ENCODE results near the gene SHOC1.
"Not testable (repeated sequence)": the region's sequence is repeated elsewhere in the genome, so short reads cannot be mapped to it uniquely, and the experiment has no call there.

Gene SHOC1

DNA sequence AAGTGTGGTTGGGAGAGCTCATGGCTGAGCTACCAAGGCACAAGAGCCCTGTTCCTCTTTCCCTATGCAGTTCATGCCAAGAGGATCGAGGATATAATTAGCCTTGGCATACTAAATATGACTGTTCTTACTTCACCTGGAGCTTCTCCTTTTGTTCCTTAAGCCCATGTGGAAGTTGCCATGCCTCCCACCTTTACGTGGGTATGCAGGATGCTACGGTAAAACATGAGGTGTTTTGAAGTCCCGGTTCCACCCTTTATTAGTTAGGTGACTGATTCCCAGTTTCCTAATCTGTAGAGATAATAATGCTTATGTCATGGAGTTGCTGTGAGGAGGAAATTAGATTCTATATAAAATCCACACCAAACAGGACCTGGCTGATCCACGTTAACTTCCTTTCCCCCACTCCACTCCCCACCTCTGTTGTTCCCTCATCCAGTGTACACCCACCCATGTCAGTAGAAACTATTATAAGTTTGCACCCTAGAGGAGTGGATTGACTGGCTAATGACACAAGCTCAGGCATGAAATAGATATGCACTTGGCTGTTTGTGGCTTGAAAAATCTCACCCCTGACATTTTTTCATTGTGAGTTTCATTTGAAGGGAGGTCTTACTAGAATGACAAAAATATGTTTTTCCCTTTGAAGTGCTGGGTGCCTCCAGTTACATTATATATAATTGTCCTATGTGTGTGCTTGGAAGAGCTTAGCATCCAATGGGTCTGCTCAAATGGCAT is 36.8 kb upstream of the SHOC1 start:
- no peaks in the 10 kb centered on the region for H3K4me1 ChIP-seq (ENCODE audit: control insufficient read depth, insufficient read depth, low read length, poor library complexity, severe bottlenecking)
- H3K27me3 ChIP-seq (replicated peaks; ENCODE audit: control insufficient read depth, insufficient read depth, low read length, poor library complexity, severe bottlenecking) = no peaks in the 10 kb centered on the region
- no peak for DNase-seq
- H3K4me3 ChIP-seq (ENCODE audit: insufficient read depth, low read depth, low read length, poor library complexity, severe bottlenecking) = no peak overlapping the region
- no peaks in the 10 kb centered on the region for H3K9me3 ChIP-seq (ENCODE audit: control insufficient read depth, low read length)
- no peak overlapping the region for H3K27ac ChIP-seq (ENCODE audit: insufficient read depth, low read length, poor library complexity, severe bottlenecking)
- no peaks in the 10 kb centered on the region for H3K36me3 ChIP-seq (ENCODE audit: control insufficient read depth, insufficient read depth, low read length)

DNA sequence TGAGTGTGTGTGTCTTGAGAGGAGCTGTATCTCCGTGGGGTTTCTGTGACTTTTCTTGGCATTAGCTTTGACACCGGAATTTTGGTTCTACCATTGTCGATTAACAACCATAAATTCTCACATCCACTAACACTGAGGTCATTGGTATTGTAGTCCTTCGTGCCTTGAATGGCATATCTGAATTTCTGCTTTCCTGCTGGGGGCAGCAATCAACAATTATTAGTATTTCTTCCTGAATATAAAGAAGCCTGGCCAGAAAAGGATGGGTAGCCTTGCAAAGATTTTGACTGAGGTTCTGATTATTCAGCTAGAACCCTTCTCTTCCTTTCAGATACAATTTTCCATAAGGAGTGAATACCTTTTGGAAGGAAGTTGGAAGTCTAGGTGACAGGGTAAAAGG is 33.5 kb upstream of the SHOC1 start:
- no peak for DNase-seq
- no peaks in the 10 kb centered on the region for H3K36me3 ChIP-seq (ENCODE audit: control insufficient read depth, insufficient read depth, low read length)

DNA sequence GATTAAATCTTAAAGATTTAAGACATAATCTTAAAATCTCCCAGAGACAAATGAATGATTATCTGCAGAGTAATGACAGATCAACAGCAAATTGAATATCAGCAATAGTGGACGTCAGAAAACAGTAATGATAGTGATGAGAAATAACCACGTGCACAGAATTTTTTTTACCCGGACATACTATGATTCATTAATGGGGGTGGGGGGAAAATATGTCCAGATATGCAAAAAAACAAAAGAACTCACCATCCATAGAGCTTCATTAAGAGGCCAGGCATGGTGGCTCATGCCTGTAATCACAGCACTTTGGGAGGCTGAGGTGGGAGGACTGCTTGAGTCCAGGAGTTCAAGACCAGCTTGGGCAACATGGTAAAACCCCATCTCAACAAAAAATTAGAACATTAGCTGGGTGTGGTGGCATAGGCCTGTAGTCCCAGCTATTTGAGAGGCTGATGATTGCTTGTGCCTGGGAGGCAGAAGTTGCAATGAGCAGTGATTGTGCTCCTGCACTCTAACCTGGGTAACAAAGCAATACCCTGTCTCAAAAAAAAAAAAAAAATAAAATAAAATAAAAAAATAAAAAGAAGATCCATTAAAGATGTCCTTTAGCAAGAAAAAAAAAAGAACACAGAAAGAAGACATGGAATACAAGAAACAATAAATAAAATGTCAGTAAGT is 30.9 kb upstream of the SHOC1 start:
- no peaks in the 10 kb centered on the region for H3K27me3 ChIP-seq (replicated peaks; ENCODE audit: control insufficient read depth, insufficient read depth, low read length, poor library complexity, severe bottlenecking)
- no peaks in the 10 kb centered on the region for H3K36me3 ChIP-seq (ENCODE audit: control insufficient read depth, insufficient read depth, low read length)
- H3K27ac ChIP-seq (ENCODE audit: insufficient read depth, low read length, poor library complexity, severe bottlenecking) = no peak overlapping the region
- no peak for DNase-seq
- no peaks in the 10 kb centered on the region for H3K4me1 ChIP-seq (ENCODE audit: control insufficient read depth, insufficient read depth, low read length, poor library complexity, severe bottlenecking)
- H3K4me3 ChIP-seq (ENCODE audit: insufficient read depth, low read depth, low read length, poor library complexity, severe bottlenecking) = no peak overlapping the region
- no peaks in the 10 kb centered on the region for H3K9me3 ChIP-seq (ENCODE audit: control insufficient read depth, low read length)

More for the DNA sequence above, 33.5 kb upstream of the SHOC1 start:
- Histone ChIP-seq H3K9me3 (ENCODE audit: control insufficient read depth, low read length) (no peaks in the 10 kb centered on the region), H3K27ac (ENCODE audit: insufficient read depth, low read length, poor library complexity, severe bottlenecking) (no peak overlapping the region), H3K4me3 (ENCODE audit: insufficient read depth, low read depth, low read length, poor library complexity, severe bottlenecking) (no peak overlapping the region), H3K27me3 (replicated peaks; ENCODE audit: control insufficient read depth, insufficient read depth, low read length, poor library complexity, severe bottlenecking) (no peaks in the 10 kb centered on the region), H3K4me1 (ENCODE audit: control insufficient read depth, insufficient read depth, low read length, poor library complexity, severe bottlenecking) (no peaks in the 10 kb centered on the region)

DNA sequence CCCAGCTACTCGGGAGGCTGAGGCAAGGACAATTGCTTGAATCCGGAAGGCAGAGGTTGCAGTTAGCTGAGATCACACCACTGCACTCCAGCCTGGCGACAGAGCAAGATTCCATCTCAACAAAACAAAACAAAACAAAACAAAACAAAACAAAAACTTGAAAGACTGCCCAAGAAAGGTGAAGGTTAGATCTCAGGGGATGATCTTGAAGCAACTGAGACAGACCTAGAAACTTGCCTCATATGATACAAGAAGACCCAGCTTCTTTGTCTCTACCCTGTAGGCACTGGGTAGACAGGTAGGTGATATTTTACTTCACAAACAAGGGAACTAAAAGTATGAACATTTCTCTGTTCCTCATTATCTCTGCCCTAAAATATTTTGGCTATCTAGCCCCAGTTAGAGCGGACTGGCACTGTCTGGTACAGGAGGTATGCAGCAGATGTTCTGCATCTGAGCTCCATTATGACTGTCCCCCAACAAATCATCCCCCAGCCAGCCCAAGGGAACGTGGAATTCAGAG is 26.3 kb upstream of the SHOC1 start:
- DNase-seq = no peak
- H3K27me3 ChIP-seq (replicated peaks; ENCODE audit: control insufficient read depth, insufficient read depth, low read length, poor library complexity, severe bottlenecking) = no peaks in the 10 kb centered on the region
- no peak overlapping the region for H3K4me3 ChIP-seq (ENCODE audit: insufficient read depth, low read depth, low read length, poor library complexity, severe bottlenecking)
- no peaks in the 10 kb centered on the region for H3K4me1 ChIP-seq (ENCODE audit: control insufficient read depth, insufficient read depth, low read length, poor library complexity, severe bottlenecking)
- H3K27ac ChIP-seq (ENCODE audit: insufficient read depth, low read length, poor library complexity, severe bottlenecking) = no peak overlapping the region
- no peaks in the 10 kb centered on the region for H3K9me3 ChIP-seq (ENCODE audit: control insufficient read depth, low read length)
- no peaks in the 10 kb centered on the region for H3K36me3 ChIP-seq (ENCODE audit: control insufficient read depth, insufficient read depth, low read length)

DNA sequence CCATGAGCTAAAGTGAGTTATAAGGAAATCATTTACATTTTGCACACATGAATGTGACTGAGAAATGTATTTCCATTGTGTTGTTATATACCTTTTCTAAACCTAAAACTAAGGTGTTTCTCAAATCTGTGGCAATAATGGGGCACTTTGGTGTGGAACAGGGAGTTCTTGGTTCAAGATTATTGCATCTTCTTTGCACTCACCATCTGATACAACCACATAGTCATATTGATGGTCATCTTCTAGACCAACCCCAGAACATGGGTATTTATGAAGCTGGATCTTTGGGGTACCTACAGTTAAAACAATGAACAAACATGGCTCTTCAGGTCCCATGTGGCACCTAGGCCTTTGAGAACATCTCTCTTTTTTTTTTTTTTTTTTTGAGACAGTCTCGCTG is 24.6 kb upstream of the SHOC1 start:
- Histone ChIP-seq H3K36me3 (ENCODE audit: control insufficient read depth, insufficient read depth, low read length) (no peaks in the 10 kb centered on the region), H3K27ac (ENCODE audit: insufficient read depth, low read length, poor library complexity, severe bottlenecking) (no peak overlapping the region), H3K27me3 (replicated peaks; ENCODE audit: control insufficient read depth, insufficient read depth, low read length, poor library complexity, severe bottlenecking) (no peaks in the 10 kb centered on the region), H3K4me1 (ENCODE audit: control insufficient read depth, insufficient read depth, low read length, poor library complexity, severe bottlenecking) (no peaks in the 10 kb centered on the region), H3K4me3 (ENCODE audit: insufficient read depth, low read depth, low read length, poor library complexity, severe bottlenecking) (no peak overlapping the region), H3K9me3 (ENCODE audit: control insufficient read depth, low read length) (no peaks in the 10 kb centered on the region)
- DNase-seq = no peak

DNA sequence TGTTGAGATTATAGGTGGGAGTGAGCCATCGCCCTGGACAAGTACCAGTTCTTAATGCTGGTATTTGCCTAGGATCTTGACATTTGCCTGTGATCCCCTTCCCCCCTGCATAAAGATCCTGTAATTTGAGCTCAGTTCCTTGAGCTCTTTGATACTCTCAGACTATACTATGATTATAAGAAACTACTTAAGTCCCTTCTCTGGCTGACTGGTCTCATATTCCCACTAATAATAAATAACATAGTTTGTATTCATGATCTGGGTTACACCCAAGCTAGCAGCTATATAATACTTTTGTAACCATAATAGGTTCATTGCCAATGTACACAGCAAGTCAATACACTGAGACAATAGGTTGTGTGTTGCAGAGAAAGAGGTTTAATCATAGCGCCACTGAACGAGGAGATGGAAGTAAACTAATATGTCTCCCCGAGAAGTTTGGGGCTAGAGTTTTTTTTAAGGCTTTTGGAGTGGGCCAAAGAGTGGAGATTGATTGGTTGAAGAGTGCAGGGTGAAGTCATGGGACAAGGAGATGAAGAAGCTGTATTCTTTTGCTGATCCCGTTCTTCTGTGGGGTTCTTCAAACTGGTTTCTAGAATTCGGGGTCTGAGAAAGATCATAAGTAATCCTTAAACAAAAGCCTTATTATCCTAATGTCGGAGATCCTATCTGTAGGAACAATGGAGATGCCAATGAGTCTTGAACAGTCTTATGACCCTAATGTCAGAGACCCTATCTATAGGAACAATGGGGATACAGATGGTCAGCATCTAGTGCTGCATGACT is 20.7 kb upstream of the SHOC1 start:
- Histone ChIP-seq H3K27ac (ENCODE audit: insufficient read depth, low read length, poor library complexity, severe bottlenecking) (no peak overlapping the region), H3K9me3 (ENCODE audit: control insufficient read depth, low read length) (no peaks in the 10 kb centered on the region), H3K4me3 (ENCODE audit: insufficient read depth, low read depth, low read length, poor library complexity, severe bottlenecking) (no peak overlapping the region), H3K4me1 (ENCODE audit: control insufficient read depth, insufficient read depth, low read length, poor library complexity, severe bottlenecking) (no peaks in the 10 kb centered on the region), H3K36me3 (ENCODE audit: control insufficient read depth, insufficient read depth, low read length) (no peaks in the 10 kb centered on the region), H3K27me3 (replicated peaks; ENCODE audit: control insufficient read depth, insufficient read depth, low read length, poor library complexity, severe bottlenecking) (no peaks in the 10 kb centered on the region)
- DNase-seq = no peak

DNA sequence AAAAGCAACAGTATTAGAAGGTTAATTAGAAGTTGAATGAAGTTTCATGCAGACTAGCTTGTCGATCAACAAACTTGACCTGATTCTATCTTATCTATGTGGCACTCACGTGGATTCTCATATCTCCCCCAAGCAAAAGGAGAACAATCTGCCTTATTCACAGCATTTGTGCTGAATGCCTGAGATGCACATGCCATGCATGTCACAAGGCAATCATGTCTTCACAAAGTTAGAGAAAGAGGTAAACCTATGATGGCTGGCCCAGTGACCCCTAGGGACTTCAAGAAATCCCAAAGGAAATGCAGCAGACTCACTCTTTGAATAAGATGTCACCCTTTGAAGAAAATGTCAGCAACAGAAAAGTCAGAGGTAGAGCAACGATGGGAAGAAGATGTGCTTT is 17.6 kb upstream of the SHOC1 start:
- DNase-seq = no peak
- no peaks in the 10 kb centered on the region for H3K4me1 ChIP-seq (ENCODE audit: control insufficient read depth, insufficient read depth, low read length, poor library complexity, severe bottlenecking)
- no peak overlapping the region for H3K4me3 ChIP-seq (ENCODE audit: insufficient read depth, low read depth, low read length, poor library complexity, severe bottlenecking)
- H3K27me3 ChIP-seq (replicated peaks; ENCODE audit: control insufficient read depth, insufficient read depth, low read length, poor library complexity, severe bottlenecking) = no peaks in the 10 kb centered on the region
- no peak overlapping the region for H3K27ac ChIP-seq (ENCODE audit: insufficient read depth, low read length, poor library complexity, severe bottlenecking)
- no peaks in the 10 kb centered on the region for H3K36me3 ChIP-seq (ENCODE audit: control insufficient read depth, insufficient read depth, low read length)
- no peaks in the 10 kb centered on the region for H3K9me3 ChIP-seq (ENCODE audit: control insufficient read depth, low read length)

DNA sequence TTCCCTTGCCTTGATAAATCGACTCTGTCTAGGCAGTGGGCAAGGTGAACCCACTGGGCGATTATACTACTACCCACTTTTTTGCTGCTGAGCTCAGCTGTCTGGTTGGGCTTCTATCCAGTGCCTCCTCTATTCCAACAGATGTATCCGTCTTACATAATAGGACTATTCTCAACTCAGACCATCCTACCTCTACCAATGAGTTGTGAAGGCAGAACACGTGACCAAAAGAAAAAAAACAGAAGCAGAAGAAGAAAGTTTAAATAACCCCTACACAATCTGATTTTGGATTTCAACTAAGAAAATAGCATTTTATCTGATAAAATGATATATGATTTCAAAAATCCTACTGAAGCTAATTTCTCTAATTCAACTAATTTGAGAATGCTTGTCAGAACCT is 16.2 kb upstream of the SHOC1 start:
- no peak overlapping the region for H3K27ac ChIP-seq (ENCODE audit: insufficient read depth, low read length, poor library complexity, severe bottlenecking)

DNA sequence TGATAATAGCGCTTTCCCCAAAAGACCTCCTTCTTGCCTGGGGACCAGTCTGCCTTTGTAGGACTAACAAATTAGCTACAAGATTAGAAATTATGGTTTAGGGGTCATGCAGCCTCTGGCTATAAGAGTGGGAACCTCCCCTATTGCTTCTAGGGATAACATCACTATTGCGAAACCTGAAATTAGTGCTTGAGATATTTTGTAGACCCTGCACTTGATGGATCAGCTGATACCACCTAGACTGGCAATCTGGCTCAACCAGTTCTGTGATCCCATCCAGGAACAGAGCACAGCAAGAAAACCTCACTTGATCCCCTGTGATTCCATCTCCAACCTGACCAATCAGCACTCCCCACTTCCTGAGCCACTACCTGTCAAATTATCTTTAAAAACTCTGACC is 15.7 kb upstream of the SHOC1 start:
- not testable (repeated sequence) for H3K9me3 ChIP-seq (ENCODE audit: control insufficient read depth, low read length); H3K4me3 ChIP-seq (ENCODE audit: insufficient read depth, low read depth, low read length, poor library complexity, severe bottlenecking); H3K4me1 ChIP-seq (ENCODE audit: control insufficient read depth, insufficient read depth, low read length, poor library complexity, severe bottlenecking); H3K27ac ChIP-seq (ENCODE audit: insufficient read depth, low read length, poor library complexity, severe bottlenecking); DNase-seq; H3K27me3 ChIP-seq (replicated peaks; ENCODE audit: control insufficient read depth, insufficient read depth, low read length, poor library complexity, severe bottlenecking); H3K36me3 ChIP-seq (ENCODE audit: control insufficient read depth, insufficient read depth, low read length)

More for the DNA sequence above, 16.2 kb upstream of the SHOC1 start:
- Histone ChIP-seq H3K27me3 (replicated peaks; ENCODE audit: control insufficient read depth, insufficient read depth, low read length, poor library complexity, severe bottlenecking) (no peaks in the 10 kb centered on the region), H3K9me3 (ENCODE audit: control insufficient read depth, low read length) (no peaks in the 10 kb centered on the region), H3K36me3 (ENCODE audit: control insufficient read depth, insufficient read depth, low read length) (no peaks in the 10 kb centered on the region), H3K4me1 (ENCODE audit: control insufficient read depth, insufficient read depth, low read length, poor library complexity, severe bottlenecking) (no peaks in the 10 kb centered on the region), H3K4me3 (ENCODE audit: insufficient read depth, low read depth, low read length, poor library complexity, severe bottlenecking) (no peak overlapping the region)
- DNase-seq = no peak

DNA sequence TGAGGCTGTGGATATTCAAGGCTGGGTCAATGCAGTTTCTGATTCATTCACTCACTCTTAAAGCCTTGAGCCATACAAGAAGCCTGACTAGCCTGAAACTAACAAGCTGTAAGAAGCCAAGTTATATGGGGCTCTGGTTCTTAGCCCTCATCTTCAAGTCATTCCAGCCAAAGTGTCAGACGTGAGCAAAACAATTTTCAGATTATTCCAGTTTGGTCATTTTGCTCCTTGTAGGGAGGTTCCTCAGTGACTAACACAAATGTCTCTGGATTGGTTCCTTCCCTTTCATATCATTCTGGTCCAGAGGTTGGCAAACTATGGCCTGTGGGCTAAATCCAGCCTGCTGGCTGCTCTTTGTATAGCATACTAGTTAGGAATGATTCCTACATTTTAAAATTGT is 12.5 kb upstream of the SHOC1 start:
- no peak for DNase-seq
- Histone ChIP-seq H3K27me3 (replicated peaks; ENCODE audit: control insufficient read depth, insufficient read depth, low read length, poor library complexity, severe bottlenecking) (no peaks in the 10 kb centered on the region), H3K9me3 (ENCODE audit: control insufficient read depth, low read length) (no peaks in the 10 kb centered on the region), H3K4me1 (ENCODE audit: control insufficient read depth, insufficient read depth, low read length, poor library complexity, severe bottlenecking) (no peaks in the 10 kb centered on the region), H3K27ac (ENCODE audit: insufficient read depth, low read length, poor library complexity, severe bottlenecking) (no peak overlapping the region), H3K4me3 (ENCODE audit: insufficient read depth, low read depth, low read length, poor library complexity, severe bottlenecking) (no peak overlapping the region), H3K36me3 (ENCODE audit: control insufficient read depth, insufficient read depth, low read length) (no peaks in the 10 kb centered on the region)
